ENCODE data around the gene ANKRD29. TPM values are rescaled to one million over a fixed set of nuclear protein-coding genes. Genes with fewer than 3 reads are reported as not detected.

Gene ANKRD29
- total RNA-seq, 6 donors from 2014 or later = 50.4 to 150 (median 85.8) TPM

GRCh38 chr18:23706971-23707640 is 44.4 kb upstream of the ANKRD29 start:
- 88 to 89% methylated on average over 3 of the region's 3 CpGs for WGBS, 2 donors
- DNase-seq (no peak), ATAC-seq (ENCODE audit: low FRiP score in 2 of 2) (no peak)
- Histone ChIP-seq H3K4me3 (no peak overlapping the region), H3K27me3 (no peaks in the 10 kb centered on the region), H3K27ac (no peak overlapping the region), H3K4me1 (no peaks in the 10 kb centered on the region), H3K9me3 (peaks cover 0 to 9% (median 5%) of the 10 kb centered on the region in 4 donors), H3K36me3 (no peaks in the 10 kb centered on the region)
- TF ChIP-seq EP300 (IDR thresholded peaks at IDR 0.05) (no peak), CTCF (IDR thresholded peaks at IDR 0.05) (no peak), POLR2AphosphoS5 (IDR thresholded peaks at IDR 0.05) (no peak), POLR2A (IDR thresholded peaks at IDR 0.05) (no peak)

- Histone ChIP-seq H3K27me3 (no peaks in the 10 kb centered on the region), H3K36me3 (no peaks in the 10 kb centered on the region), H3K4me3 (no peak overlapping the region), H3K4me1 (no peaks in the 10 kb centered on the region), H3K9me3 (peaks cover 0 to 9% (median 5%) of the 10 kb centered on the region in 4 donors), H3K27ac (no peak overlapping the region)
- DNase-seq (no peak), ATAC-seq (ENCODE audit: low FRiP score in 2 of 2) (no peak)
- no peak for TF ChIP-seq CTCF (IDR thresholded peaks at IDR 0.05)
- no peak for TF ChIP-seq POLR2AphosphoS5 (IDR thresholded peaks at IDR 0.05)
- no peak for TF ChIP-seq EP300 (IDR thresholded peaks at IDR 0.05)
- TF ChIP-seq POLR2A (IDR thresholded peaks at IDR 0.05) = no peak
Measured at GRCh38 chr18:23704806-23705205, 42.1 kb upstream of the ANKRD29 start.

GRCh38 chr18:23703987-23704384 is 41.3 kb upstream of the ANKRD29 start:
- Histone ChIP-seq H3K27ac (no peak overlapping the region), H3K27me3 (no peaks in the 10 kb centered on the region), H3K36me3 (no peaks in the 10 kb centered on the region), H3K4me1 (no peaks in the 10 kb centered on the region), H3K9me3 (peaks cover 0 to 9% (median 5%) of the 10 kb centered on the region in 4 donors), H3K4me3 (no peak overlapping the region)
- ATAC-seq (ENCODE audit: low FRiP score in 2 of 2) (no peak), DNase-seq (no peak)
- 43 to 54% methylated on average over 6 of the region's 6 CpGs for WGBS, 2 donors
- no peak for TF ChIP-seq POLR2A (IDR thresholded peaks at IDR 0.05)

GRCh38 chr18:23703057-23703986 is 40.6 kb upstream of the ANKRD29 start:
- no peaks in the 10 kb centered on the region for H3K27me3 ChIP-seq
- no peak overlapping the region for H3K27ac ChIP-seq
- 52% methylated on average over 6 of the region's 6 CpGs for WGBS, 2 donors
- no peaks in the 10 kb centered on the region for H3K36me3 ChIP-seq
- no peak overlapping the region for H3K4me3 ChIP-seq
- ATAC-seq (ENCODE audit: low FRiP score in 2 of 2) (peak; percentile 41 to 83), DNase-seq (no peak)
- no peaks in the 10 kb centered on the region for H3K4me1 ChIP-seq
- H3K9me3 ChIP-seq = peaks cover 0 to 9% (median 5%) of the 10 kb centered on the region in 4 donors
- TF ChIP-seq CTCF (IDR thresholded peaks at IDR 0.05) (peak in 4 of 6 experiments; percentile 23 to 61 (median 59)), POLR2AphosphoS5 (IDR thresholded peaks at IDR 0.05) (no peak)

GRCh38 chr18:23702606-23703005 is 39.9 kb upstream of the ANKRD29 start:
- Histone ChIP-seq H3K27ac (no peak overlapping the region), H3K27me3 (no peaks in the 10 kb centered on the region), H3K9me3 (peaks cover 0 to 9% (median 5%) of the 10 kb centered on the region in 4 donors), H3K36me3 (no peaks in the 10 kb centered on the region), H3K4me1 (no peaks in the 10 kb centered on the region), H3K4me3 (no peak overlapping the region)
- DNase-seq (no peak), ATAC-seq (ENCODE audit: low FRiP score in 2 of 2) (no peak)
- TF ChIP-seq EP300 (IDR thresholded peaks at IDR 0.05) (no peak), POLR2A (IDR thresholded peaks at IDR 0.05) (no peak), POLR2AphosphoS5 (IDR thresholded peaks at IDR 0.05) (no peak), CTCF (IDR thresholded peaks at IDR 0.05) (no peak)
- 78 to 82% methylated on average over 4 of the region's 4 CpGs for WGBS, 2 donors
